CD4-positive, alpha-beta T cell treated with Interleukin-6 for 4 hours (primary cell): Measurements from ENCODE around the gene NPPB.
A peak's percentile ranks its signal among the peaks of the same experiment; 100 is the strongest.
"Not testable (repeated sequence)": the region's sequence is repeated elsewhere in the genome, so short reads cannot be mapped to it uniquely, and the experiment has no call there.

Experiments used
- DNase-seq: peaks from one replicate; pipeline ENCODE4 v3.0.0-alpha.2; 2020; ENCODE audit warnings: mixed read lengths

NPPB gene

GRCh38 chr1:11858613-11858967 is at the start of gene NPPB:
Gene NPPB (minus strand): TSS chr1:11858945. CDS start chr1:11858833, 112 bp downstream.
- DNase-seq, result no peak

- peak; percentile 53 for DNase-seq
Measured at GRCh38 chr1:11908095-11908675, 49.4 kb upstream of the NPPB start.

GRCh38 chr1:11907275-11908094 is 48.7 kb upstream of the NPPB start:
- DNase-seq, result peak; percentile 92

- no peak for DNase-seq
Measured at GRCh38 chr1:11906870-11907269, 48.1 kb upstream of the NPPB start.

GRCh38 chr1:11904978-11905377 is 46.2 kb upstream of the NPPB start:
- no peak for DNase-seq

GRCh38 chr1:11904156-11904555 is 45.4 kb upstream of the NPPB start:
- not testable (repeated sequence) for DNase-seq

DNA sequence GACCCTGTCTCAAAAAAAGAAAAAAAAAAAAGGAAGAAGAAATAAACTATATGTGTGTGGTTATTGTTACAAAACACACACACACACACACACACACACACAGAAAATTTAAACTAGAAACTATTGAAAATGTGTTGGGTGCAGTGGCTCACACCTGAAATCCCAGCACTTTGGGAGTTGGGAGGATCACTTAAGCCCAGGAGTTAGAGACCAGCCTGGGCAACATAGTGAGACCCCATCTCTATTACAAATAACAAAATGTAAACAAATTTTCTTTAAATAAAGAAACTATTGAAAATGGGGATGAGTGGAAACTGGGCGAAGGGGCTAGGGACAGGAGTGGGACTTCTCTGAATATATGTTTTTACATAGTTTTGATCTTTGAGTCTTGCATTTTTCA is 44.5 kb upstream of the NPPB start:
- DNase-seq, result no peak

DNA sequence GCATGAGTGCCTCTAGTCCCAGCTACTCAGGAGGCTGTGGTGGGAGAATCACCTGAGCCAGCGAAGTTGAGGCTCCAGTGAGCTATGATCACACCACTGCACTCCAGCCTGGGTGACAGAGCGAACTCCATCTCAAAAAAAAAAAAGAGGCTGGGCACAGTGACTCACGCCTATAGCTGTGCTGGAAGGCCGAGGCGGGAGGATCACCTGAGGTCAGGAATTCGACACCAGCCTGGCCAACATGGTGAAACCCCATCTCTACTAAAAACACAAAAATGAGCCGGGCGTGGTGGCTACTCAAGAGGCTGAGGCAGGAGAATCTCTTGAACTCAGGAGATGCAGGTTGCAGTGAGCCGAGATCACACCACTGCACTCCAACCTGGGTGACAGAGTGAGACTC is 42.7 kb upstream of the NPPB start:
- DNase-seq, result not testable (repeated sequence)

GRCh38 chr1:11898831-11899467 is 40.2 kb upstream of the NPPB start:
- no peak for DNase-seq

DNA sequence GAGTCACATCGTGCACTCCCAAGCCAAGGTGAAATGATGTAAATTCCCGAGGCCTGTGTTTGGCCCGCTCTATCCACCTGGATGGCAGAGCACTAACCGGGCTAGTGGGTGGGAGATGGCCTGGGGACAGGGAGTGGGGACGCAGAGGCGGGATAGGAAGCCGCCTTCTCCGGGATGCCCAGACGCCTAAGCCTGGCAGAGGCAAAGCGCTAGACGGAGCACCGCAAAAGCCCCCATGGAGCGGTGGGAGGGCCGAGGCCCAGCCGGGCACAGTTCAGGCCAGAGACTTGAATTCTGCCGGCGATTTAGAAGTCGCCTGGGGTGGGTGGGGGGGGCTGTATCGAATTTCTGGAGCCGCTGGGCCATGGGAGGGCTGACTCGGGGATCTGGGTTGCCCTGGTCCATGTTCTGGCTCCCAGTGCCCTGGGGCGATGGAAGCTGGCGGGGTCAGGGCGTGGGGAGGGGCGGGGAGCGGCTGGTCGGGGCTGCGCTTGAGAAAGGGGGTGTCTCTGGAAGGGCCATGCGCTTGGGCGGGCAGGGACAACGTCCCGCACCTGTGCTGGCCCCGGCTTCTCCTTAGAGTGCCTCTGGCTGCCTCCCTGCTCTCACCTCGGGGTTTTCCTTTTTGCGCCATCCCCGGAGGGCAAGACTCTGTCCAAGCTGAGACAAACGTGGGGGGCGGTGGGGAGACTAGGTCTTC is 39.5 kb upstream of the NPPB start:
- DNase-seq, result no peak

DNA sequence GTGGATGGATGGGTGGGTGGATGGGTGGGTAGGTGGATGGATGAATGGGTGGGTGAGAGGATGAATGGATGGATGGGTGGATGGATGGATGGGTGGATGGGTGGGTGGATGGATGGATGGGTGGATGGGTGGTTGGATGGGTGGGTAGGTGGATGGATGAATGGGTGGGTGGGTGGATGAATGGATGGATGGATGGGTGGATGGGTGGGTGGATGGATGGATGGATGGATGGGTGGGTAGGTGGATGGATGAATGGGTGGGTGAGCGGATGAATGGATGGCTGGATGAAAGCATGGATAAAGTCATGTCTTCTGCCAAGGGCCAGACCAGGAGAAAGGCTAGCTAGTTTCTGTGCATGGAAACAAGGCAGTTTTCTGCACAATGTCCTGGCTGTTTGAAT is 35.8 kb upstream of the NPPB start:
- DNase-seq, result not testable (repeated sequence)

- DNase-seq, result peak; percentile 79
Measured at GRCh38 chr1:11893907-11894251, 35.1 kb upstream of the NPPB start.

GRCh38 chr1:11891433-11892186 is 32.9 kb upstream of the NPPB start:
- no peak for DNase-seq

DNA sequence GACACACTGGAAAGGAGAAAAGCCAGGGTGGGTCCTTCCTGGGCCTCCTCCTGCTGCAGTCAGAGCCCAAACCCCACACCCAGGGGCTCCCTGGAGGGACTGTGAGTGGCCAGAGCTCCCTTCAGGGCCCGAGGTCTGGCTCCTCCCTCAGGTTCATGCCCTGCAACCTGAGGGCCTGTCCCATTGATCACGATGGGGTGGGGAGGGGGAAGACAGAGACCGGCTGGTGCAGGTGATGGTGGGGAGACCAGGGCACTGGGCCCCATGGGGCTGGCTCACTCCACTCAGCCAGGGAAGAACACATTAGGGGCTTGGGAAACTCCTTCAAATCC is 30.1 kb upstream of the NPPB start:
- DNase-seq, result no peak

- DNase-seq, result no peak
Measured at GRCh38 chr1:11888206-11888876, 29.6 kb upstream of the NPPB start.

GRCh38 chr1:11887666-11888007 is 28.9 kb upstream of the NPPB start:
- no peak for DNase-seq

DNA sequence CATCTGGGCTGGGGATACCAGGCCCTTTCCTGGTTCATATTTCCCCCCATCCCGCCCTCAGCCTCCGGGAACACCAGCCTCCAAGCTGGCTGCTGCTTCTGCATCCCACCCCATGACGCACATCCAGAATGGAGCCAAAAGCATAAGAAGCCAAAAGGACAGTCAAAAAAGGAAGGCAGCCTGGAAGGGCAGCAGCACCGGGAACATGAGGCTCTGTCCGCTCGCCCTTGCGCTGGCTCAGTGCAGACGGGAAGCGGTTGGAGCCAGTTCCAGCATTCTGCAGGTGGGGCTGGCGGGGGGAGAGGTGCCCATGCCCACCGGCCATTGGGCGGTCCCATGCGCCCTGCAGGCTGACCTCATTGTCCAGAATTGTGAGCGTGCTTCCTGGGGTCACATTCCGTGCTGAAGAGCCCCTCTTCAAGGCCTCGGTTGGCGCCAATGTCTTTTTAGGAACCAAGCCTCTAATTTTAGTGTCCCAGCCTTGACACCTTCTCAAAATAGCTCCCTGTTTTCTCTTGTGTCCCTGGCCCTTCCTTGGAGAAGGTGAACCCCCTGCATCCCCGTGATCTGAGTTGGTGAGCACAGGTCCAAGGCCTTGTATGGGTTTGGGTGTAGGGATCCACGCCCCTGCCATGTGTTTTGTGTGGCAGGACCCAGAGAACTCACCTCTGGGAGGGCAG is 28.4 kb upstream of the NPPB start:
- no peak for DNase-seq

- DNase-seq, result no peak
Measured at GRCh38 chr1:11885916-11886315, 27.2 kb upstream of the NPPB start.

GRCh38 chr1:11882814-11883538 is 24.2 kb upstream of the NPPB start:
- no peak for DNase-seq

DNA sequence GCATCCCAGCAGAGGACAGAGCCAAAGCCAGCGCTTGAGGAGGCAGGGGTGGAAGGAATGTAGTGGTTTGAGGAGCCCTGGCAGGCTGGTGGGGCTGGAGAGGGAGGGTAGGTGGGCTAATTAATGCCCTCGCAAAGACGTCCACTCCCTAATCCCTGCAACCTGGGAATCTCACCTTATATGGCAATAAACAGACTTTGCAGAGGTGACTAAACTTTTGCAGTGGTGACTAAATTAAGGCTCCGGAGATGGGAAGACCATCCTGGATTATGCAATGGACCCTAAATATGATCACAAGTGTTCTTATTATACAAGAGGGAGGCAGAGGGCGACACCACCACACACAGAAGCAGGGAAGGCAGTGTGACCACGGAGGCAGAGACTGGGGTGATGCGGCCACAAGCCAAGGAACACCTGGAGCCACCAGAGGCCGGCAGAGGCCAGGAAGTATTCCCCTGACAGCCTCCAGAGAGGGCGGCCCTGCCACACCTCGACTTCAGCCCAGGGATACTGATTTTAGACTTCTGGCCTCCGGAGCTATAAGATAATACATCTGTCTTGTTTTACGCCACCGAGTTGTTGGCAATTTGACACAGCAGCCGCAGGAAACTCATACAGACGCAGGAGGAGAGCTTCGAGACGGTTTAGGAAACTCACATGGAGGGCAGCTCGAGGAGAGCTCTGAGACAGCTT is 23.1 kb upstream of the NPPB start:
- DNase-seq, result no peak
